GM18526 (cell line): ENCODE measurements around the gene GNB5.

Experiments used
- POLR2A ChIP-seq: IDR thresholded peaks from 3 replicates; pipeline ENCODE4 v1.6.1; 2011; ENCODE audit not compliant: insufficient read length; ENCODE audit errors: extremely low read depth

Gene GNB5

GRCh38 chr15:52158084-52158765 lies 33.0 kb downstream of the GNB5 start:
- TF ChIP-seq POLR2A = no peak

GRCh38 chr15:52155878-52156277 lies 35.3 kb downstream of the GNB5 start:
- no peak for TF ChIP-seq POLR2A

DNA sequence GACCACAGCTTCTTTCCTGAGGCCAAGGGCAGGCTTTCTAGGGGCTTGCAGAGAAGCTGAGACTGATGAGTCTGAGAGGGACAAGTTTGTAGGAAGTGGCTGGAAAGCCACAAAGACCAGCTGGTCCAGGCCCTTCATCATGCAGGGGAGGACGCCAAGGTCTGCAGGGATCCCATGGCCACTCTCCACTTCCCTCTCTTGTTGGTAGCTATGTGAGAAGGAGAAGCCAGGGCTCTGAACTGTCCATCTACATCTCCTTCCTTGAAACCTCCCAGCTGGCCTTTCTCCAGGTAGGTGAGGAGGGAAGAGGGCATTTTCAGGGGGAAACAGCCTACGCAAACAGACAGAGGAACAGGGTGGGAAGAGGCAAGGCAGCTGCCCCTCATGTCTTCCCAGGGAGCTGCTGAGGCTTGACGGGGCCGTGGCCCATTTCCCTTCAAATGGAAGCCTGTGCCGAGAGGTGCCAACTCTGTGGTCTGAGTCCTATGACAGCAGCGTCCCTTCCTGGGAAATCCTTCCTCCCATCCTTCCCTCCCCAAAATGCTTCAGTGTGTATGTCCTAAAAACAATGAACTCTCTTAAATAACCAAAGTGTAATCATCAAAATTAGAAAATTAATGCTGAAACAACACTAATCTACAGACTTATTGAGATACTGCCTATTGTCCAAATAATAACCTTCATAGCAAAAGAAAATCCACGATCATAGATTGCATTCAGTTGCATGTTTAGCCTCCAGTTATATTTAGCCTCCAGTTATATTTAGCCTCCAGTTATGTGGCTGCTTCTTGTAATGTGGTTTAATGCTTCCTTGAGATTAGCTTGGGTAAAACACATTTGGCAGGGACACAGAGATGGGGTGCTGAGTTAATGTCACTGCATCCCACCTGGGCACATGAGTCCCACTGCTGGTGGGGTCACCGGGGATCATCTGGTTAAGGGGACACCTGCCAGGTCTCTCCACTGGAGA lies 36.0 kb downstream of the GNB5 start:
- TF ChIP-seq POLR2A = no peak

DNA sequence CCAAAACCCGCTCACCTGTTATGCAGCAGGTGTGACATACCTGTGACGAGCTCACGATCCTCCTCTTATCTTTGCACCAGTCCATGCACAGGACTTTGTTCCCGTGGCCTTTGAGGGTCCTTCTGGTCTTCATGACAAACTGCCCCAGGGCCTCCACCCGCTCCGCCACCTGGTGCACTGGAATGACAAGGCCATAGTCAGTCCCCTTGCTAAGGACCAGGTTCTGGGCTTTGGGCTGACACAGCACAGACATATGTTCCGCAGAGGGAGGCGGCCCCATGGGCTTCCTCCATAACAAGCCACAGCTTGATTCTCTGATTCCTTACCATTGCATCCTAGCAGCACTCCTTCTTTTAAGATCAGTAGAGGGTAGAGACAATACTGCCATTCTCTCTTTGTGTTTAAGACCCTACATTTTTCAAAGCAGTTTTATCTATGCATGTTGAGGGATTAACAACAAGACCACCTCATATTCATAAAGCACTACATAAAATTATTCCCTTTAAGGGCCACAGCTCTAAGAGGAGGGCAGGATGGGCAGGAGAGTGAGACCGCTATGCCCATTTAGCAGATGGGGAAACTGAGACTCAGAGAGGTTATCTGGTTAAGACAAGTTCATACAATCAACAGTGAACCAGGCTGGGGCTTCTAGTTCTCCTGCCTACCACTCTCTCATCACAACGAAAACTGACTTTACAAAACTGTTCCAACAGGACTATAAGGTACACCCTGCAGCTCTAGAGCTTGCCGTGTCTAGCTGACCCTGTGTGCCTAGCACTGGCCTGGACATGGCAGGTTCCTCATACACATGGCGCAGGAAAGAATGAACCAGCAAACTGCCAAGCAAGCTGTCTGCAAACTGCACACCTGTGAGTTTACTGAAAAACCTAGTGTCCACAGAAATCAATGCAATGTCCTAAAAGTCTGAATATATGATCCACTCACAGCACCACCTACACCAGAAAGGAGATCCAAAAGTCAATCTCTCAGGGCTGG lies 37.0 kb downstream of the GNB5 start:
- no peak for TF ChIP-seq POLR2A

DNA sequence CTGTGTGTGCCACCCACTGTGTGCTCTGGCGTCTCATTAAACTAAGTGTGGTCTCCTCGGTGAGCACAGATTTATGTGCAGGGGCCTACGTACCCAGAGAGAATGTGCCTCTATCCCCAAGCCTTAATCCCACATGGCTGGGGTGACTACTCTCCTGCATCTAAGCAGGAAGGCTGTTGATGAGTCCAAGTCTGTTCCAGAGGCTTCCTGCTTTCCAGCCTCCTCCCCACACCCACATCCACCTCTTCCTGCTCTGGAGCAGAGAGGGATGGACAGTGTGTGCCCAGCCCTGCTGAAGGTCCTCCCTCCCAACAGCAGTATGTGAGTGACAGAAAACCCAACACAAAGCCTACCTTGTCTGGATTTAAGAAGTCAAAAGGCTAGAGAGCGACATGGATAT lies 39.8 kb downstream of the GNB5 start:
- TF ChIP-seq POLR2A = no peak

DNA sequence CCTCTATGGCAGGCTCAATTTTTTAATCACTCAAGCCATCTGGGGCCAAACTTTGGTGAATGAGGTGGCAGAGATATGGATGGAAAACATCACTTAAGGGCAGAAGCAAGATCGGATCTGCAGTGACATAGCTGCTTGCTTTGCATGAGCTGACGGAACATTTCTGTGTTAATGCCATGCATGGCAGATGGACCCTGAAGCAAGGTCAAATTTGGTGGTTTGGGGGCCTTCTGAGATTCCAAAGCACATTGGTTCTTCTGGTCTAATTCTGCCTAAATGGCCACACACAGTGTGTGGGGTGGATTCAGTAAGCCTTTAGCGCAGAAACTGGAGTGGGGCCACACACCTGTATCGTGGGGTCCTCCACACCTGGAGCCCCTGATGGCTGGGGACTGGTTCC lies 40.3 kb downstream of the GNB5 start:
- TF ChIP-seq POLR2A = no peak

DNA sequence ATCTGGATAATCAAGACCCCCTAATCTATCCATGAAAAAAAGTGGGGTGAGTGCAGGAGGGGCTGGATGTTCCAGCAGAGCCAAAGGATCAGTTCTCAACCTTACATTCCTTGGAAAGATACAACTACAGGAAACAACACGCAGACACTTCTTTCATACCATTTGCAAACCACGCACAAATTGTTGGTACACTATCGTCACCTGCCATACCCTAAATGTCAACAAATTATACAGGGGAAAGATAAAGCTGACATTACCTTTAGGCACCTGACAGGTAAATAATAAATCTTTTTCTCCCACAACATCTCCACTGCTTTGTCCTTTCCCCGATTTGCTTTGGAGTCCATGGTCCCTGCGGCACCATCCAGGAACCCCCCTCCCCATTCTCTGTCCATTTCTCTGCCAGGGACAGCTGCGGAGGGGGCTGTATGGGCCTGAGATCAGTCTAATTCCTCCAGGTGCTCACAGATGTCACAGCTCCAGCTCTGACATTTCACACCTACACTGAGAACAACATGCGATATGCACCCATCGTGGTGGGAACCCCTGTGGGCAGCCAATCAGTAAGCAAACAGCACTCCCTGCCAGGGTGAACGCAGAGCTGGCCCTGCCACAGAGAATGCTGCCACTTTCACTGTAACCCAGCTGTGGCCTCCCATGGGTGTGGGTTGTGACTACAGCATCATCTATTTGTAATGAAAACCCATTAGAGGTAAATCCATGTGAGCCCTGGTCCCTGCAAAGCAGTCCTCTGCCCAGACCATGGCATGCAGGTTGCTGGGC lies 41.0 kb downstream of the GNB5 start:
- no peak for TF ChIP-seq POLR2A

DNA sequence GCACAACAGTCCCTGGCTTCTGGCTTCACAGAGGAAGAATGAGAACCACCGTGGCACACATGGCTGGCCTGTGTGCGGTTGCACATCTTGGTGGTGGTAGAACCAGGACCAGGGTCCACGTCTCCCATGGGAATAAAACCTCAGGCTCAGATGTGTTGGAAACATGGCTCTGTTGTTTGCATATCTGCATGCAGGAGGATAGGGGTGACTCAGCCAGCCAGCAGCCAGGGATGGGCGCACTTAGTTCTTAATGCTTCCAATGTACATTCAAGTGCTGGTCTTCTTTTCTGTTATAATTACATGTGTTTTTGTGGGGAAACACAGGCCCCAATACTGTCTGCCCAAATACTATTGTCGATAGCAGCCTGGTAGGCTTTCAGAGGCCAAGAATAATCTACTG lies 42.8 kb downstream of the GNB5 start:
- no peak for TF ChIP-seq POLR2A

GRCh38 chr15:52146776-52147175 lies 44.4 kb downstream of the GNB5 start:
- no peak for TF ChIP-seq POLR2A

- TF ChIP-seq POLR2A = no peak
These were observed 44.9 kb downstream of the GNB5 start for GRCh38 chr15:52146261-52146660.

- no peak for TF ChIP-seq POLR2A
These were observed 46.5 kb downstream of the GNB5 start for GRCh38 chr15:52144656-52145178.

- TF ChIP-seq POLR2A = no peak
These were observed 47.3 kb downstream of the GNB5 start for GRCh38 chr15:52143873-52144272.

DNA sequence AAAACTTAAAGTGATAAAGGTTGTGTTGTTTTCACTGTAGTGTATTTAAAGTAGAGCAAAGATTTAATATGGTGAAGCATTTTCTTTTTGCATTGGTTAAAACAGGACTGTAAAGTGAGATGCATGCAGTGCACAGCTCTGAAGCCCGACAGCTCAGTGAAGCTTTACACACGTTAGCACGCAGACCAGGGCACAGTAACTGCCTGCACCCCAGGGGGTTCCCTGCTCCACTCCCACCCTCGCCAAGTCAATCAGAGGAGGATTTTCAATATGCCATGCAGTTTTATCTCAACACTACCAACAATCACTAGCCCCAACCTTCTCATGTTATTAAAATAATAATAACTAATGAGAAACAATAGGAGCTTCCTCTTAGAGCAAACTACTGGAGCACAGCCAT lies 50.5 kb downstream of the GNB5 start:
- TF ChIP-seq POLR2A = no peak
